GM18909 (cell line): ENCODE data around the gene TMEM255B.
"Not testable (repeated sequence)": the region's sequence is repeated elsewhere in the genome, so short reads cannot be mapped to it uniquely, and the experiment has no call there.

ENCODE experiments used
- ATAC-seq: cut with Tn5 transposase; IDR thresholded peaks from one replicate; pipeline ENCODE4 v1.9.1; 2021; ENCODE audit warnings: mild to moderate bottlenecking; ENCODE audit not compliant: unreplicated experiment, poor library complexity

The TMEM255B gene

DNA sequence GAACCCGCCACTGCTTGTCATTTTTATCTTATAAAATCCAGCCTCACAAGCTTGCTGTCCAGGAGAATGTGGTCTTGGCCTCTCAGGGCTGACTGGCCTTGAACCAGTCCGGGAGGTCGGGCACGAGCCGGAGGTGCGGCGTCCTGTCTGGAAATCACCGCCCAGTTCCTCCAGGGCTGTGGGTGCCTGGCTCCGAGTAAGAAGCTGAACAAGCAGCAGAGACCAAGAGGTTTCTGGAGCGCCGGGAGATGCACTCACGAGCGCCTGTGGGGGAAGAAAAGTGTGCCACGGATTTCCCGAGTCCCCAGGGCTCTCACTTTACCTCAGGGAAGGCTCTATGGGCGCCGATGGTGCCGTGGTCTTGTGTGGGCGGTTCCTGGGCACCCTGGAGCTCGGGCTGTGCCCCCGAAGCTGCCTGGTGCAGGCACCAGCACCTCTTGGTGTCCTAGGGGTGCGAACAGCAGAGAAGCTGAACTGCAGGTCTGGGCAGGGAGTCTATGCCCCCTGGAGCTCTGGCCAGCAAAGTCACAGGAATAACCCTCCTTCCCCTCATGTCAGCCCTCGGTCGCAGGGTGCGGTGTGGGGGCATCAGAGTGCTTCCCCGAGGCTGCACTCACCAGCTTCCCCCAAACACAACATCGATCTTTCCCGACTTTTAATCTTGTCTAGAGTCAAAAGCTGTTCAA lies 54.9 kb downstream of the TMEM255B start:
- no peak for ATAC-seq

DNA sequence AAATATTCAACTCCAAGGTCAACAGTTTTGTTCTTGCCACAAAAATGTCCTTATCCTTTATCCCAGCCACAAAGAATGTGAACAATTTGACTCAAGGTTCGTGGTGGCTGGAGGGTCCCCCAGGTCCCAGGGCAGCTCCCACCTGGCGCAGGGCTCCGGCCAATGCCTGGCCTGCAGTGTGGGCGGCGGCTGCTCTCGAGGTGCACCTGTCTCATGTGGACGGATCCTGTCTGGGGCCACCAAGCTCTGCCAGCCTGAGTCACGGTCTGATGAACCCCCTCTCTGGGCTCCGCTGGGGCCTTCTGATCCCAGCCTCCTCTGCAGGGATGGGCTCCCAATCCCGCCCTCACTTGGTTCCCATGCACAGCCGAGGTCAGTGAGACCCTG lies 55.4 kb downstream of the TMEM255B start:
- no peak for ATAC-seq

DNA sequence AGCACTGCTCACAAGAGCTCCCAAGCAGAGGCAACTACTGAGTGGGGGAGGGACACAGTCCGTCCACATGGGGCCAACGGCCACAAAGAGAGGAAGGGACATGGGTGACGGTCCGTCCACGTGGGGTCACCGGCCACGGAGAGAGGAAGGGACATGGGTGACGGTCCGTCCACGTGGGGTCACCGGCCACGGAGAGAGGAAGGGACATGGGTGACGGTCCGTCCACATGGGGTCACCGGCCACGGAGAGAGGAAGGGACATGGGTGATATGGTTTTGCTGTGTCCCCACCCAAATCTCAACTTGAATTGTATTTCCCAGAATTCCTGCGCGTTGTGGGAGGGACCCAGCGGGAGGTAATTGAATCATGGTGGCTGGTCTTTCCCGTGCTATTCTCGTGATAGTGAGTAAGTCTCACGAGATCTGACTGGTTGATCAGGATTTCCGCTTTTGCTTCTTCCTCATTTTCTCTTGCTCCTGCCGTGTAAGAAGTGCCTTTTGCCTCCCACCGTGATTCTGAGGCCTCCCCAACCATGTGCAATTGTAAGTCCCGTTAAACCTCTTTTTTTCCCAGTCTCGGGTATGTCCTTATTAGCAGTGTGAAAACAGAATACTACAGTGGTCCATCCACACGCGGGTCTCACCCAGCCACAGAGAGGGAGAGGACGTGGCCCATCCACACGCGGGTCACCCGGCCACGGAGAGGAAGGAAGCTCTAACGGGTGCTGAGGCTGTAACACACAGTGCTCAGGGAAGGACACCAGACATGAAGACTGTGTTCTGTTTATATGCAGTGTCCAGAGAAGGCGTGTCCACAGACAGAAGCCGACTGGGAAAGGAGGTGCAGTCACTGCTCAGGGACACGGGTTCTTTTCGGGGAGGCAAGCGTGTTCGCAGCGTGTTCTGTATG lies 56.4 kb downstream of the TMEM255B start:
- no peak for ATAC-seq

DNA sequence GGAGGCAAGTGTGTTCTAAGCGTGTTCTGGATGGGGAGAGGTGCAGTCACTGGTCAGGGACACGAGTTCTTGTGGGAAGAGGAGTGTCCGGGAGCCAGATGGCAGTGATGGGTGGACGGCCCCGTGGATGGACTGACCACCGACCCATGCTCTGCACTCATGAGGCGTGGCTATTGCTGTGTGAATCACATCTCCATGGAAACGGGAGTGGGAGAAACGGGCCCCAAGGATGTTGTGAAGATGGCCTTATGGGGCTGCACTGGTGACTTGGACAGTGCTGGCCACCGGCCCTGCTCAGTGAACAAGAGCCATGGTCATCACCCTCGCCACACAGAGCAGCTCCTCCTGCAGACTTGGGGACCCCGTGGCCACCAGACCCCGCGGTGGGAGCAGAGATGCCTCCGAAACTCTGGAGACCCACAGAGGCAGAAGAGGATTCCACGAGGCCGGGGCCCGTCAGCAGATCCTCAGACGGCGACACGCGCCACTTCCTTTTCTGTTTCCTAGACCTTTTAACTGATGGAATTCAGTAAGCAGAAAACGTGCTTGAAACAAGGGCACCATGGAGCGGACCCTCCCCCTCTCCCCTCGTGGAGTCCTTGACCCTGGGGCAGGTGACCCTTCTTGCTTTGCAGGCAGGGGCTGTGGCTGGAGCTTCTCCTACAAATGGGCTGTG lies 57.4 kb downstream of the TMEM255B start:
- ATAC-seq = no peak

DNA sequence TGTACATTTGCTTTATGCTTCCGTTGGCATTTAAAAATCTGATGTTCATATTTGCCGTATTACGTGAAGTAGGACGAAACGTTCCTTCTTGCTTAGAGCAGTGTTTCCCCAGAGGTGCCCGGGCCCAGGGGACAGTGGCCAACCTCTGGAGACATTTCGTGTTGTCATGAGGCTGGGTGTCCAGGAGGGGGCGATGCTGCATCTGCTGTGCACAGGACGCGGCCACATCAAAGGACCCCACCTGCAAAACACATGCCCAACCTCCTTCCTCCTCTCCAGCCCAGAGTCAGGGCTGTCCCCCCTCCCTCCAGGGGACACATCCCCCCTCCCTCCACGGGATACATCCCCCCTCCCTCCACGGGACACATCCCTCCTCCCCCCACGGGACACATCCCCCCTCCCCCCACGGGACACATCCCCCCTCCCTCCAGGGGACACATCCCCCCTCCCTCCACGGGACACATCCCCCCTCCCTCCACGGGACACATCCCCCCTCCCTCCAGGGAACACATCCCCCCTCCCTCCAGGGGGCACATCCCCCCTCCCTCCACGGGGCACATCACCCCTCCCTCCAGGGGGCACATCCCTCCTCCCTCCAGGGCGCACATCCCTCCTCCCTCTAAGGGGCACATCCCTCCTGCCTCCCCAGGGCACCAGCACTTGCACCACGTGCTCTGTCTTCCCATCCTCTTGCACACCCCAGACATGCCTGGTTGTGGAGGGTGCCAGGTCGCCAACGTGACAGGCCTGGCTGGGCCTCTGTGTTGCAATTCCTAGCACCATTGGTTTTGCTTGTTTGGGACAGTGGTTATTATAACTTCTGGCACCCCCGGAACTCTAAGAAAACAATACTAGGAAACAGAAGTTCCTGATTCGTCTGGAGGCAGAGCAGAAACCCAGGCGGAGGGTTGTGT lies 58.2 kb downstream of the TMEM255B start:
- peak; percentile 46 for ATAC-seq

DNA sequence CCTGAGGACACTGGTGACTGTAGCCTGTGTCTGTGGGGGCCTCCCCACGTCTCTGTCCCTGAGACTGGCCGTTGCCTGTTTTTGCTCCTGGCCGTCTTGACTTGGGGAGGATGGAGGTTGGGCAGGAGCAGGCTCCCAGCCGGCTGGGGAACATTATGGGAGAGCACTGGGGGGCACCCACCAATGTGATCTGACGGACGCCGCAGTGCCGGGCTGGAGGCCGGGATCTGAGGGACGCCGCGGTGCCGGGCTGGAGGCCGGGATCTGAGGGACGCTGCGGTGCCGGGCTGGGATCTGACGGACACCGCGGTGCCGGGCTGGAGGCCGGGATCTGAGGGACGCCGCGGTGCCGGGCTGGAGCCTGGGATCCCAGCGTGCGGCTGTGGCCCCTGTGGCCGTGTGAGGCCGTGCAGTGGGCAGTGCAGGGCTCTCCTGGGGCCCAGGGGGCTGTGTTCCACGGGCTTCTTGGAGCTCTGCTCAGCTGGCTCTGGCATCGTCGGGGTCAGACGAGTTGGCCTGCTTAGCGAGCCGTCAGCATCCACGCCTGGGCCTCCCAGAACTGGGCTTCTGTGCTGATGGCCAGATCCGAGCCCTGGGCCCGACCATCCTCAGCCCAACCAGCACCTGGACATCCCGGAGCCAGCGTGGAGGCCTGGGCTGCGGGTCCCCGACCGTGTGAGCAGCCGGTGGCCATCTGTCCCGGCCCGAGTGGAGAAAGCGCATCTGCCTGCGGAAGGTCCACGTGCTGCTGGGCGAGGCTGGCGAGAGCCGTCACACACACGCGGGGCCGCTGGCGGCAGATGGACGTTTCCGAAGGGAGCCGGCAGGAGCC lies 59.0 kb downstream of the TMEM255B start:
- ATAC-seq = no peak

DNA sequence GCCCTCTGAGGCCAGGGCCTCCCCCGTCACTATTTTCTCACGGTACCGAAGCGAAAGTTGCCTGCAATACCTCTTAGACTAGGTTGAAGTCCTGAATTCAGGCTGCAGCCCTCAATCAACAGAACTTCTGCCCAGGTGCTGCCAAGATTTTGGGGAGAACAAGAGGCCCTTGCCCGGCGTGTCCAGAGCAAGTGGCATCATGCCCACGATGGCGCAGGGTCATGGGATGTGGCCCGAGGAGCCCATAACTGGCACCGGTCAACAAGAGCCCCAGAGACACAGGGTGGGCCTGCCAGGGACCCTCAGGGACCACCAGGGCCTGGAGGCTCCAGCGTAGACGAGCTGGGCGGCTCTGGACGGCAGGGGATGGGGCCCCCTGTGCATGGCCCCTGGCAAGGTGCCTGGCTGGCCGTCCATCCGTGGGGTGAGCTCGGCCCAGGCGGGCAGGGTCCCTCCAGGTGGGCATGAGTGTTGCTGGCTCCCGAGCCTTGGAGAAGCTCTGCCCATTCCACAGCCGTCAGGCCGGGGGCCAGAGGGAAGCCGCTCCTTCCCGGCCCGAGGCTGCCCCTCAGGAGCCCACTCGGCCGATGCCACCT lies 59.8 kb downstream of the TMEM255B start:
- no peak for ATAC-seq

DNA sequence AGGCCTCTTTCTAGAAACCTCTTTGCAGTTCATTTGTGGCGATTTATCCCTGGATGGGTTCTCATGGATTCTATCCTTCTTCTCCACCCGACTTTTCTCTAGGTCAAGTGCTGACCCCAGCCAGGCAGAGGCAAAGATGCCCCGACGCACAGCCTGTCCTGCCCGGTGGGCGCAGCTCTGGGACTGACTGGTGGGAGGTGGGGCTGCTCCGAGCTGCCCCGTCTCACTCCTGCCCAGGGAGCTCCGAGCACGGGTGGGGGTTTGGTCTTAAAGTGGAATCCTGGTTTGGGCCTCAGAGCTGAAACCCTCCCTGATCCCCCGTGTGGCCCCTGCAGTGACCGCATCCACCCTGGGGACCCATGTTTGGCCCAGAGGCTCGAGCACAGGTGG lies 60.3 kb downstream of the TMEM255B start:
- no peak for ATAC-seq

DNA sequence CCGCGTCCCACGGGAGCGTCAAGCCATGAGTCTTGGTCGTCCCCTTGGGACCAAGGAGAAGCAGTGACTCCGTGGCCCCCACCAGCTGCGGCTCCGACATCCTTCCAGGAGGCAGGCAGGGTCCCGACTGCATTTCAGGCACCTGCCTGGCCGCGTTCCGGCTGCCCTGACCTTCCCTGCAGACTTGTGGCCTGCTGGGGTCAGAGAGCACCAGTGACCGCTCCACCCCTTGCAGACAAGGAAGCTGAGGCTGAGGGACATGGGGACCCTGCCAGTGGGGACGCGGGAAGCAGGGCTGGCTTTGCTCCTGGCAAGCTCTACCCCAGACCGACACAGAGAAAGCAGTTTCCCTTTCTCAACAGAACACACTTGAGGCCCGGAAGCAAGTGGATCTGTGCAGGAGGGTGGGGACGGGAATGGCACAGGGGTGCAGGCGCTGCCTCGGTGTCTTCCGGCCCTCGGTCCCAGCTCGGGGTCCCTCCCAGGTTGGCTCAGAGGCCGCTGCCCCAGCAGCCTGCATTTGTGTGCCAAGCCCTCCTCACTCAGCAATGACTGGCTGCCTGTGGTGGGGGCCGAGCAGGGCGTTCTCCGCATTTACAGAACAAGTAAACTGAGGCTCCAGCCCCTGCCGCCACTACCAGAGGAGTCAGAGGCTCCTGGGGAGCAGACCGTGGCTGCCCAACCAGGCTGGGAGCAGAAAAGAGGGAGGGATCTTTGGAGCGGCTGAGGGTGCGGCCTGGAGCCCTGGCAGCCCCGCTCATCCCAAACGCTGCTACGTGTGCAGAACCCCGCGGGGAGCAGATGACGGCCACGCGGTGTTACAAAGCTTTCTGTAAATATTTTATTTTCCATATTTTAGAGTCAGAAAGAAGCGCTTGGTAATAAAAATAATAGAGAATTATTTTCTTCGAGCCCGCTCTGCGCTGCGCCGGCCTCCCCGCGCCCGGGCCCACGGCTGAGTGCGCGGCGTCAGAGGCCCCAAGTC lies 61.0 kb downstream of the TMEM255B start:
- no peak for ATAC-seq

DNA sequence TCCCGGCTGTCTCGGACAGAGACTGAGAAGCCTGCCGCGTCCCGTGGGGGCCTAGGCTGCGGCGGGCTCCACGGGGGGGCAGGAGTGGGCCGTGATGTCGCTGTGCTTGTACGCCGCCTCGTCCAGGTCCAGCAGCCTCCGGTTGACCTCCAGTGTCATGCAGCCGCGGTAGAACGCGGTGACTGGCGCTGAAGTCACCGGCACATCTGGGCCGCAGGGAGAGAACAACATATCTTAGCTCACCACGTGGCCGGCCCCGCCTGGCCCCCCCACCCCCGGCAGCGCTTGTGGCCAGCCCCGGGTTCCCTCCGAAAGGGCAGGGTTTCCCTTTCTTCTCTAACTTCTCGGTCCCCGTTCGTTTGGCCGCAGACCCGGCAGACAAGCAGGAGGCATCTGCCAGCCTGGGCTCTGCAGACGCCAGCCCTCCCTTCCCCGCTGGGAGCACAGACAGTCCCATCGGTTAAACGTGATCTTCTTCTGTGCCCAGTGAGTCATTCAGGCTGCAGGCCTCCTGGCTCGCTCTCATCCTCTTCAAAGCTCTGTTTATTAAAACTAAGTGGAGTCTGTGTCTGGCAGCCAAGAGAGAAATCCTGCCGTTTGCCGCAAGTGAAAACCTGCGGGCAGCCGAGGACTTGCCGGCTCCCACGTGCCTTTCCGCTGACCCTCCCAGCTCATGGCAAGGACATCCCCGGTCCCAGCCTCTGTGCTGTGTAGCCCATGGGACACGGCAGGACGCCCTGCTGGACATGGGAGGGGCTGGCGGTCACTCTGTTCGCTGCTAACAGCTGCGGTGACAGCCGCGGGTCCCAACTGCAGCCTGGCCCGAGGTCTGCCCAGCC lies 62.0 kb downstream of the TMEM255B start:
- ATAC-seq = no peak

DNA sequence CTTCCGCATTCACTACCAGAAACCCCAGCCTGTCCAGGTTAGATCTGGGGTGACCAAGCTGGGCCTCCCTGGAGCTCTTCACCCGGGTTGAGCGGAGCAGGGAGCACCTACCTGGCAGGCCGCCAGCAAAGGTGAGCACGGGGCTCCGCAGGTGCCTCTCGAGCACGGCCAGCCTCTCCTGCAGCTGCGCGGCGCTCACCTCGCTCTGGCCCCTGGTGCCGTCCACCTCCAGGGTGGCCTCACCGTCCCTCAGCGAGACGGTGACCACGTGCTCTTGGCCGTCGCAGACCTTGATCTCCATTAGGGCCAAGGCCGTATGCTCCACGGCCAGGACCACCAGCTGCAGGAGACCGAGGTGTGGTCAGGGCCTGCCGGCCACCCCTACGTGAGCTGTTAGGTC lies 62.8 kb downstream of the TMEM255B start:
- no peak for ATAC-seq

DNA sequence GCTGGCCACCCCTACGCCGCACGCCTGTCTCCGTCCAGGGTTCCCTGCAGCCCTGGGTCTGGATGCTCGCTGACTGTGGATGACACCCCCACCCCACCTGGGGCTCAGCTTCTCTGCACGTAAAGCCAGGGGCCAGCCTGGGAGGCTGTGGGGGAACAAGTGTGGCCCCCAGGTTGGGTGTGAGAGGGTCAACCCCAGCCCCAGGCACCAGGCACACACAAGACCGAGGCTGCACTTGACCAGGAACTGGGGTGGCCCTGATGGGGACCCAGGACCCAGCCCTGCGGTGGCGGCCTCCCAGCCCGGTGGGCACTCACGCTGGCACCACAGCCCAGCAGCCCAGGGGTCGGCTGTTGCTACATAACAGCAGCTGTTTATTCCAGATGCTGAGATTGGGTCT lies 63.2 kb downstream of the TMEM255B start:
- no peak for ATAC-seq

DNA sequence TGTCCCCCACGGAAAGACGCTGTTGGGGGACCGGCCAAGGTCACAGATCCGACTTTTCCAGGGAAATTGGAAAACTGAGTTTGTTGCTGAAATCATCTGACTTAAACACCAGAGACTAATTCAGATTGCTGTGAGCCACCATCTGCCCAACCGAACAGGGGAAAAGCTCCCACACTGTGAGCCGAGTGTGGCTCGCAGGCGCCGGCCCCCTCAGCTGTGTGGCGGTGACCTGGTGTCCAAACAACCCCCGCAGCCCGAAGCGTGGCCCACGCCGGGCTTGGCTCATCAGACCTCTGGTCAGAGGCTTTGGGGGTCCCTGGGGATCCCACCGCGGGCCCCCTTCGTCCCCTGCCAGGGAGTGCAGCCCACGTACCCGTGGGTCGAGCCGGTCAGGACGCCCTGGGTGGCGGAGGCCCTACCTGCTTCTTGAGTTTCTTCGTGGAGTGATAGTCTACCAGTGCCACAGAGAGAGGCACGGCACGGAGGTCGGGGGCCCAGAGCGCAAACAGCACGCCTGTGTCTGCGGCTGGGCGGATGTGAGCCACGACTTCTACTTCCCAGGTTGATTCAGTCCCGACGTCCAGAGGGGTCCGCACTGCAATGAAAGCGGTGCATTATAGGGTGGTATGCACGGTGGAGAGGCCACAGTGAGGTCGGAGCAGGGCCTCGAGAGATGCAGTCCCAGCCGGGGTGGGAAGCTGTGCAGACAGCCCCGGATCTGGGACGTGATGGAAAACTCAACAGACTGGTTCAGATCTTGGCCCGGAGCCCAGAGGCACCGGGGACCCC lies 64.1 kb downstream of the TMEM255B start:
- no peak for ATAC-seq

DNA sequence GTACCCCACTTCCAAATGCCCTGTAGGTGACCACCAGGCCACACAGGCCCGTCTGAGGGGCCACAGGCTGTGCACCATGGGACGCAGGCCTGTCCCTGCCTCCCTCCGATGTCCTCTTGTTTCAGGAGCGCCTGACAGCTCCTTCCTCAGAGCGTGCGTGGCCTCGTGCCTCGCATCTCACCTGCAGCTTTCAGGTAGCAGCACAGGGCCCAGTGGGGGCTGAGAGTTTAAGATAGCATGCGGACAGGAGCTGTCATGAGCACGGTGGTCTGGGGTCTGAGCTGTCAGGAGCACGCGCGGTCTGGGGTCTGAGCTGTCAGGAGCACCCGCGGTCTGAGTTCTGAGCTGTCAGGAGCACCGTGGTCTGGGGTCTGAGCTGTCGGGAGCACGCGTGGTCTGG lies 64.7 kb downstream of the TMEM255B start:
- no peak for ATAC-seq

DNA sequence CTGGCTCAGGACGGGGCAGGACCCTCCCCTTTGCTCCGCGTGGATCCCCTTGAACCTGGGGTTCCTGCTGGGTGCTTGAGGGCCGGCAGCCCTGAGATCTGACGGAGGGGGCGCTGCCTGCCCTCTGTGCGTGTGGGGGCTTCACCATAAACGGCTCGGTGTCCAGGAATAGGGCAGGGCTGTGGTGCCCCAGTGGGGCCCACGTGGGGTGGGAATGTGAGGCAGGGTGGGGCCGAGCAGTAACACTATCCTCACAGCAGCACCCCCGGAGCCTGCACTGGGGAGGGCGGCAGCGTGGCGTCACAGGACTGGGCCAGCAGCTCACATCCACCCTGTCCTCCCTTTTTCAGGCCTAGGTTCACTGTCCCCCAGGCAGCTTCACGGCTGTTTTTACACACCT lies 66.8 kb downstream of the TMEM255B start:
- no peak for ATAC-seq

DNA sequence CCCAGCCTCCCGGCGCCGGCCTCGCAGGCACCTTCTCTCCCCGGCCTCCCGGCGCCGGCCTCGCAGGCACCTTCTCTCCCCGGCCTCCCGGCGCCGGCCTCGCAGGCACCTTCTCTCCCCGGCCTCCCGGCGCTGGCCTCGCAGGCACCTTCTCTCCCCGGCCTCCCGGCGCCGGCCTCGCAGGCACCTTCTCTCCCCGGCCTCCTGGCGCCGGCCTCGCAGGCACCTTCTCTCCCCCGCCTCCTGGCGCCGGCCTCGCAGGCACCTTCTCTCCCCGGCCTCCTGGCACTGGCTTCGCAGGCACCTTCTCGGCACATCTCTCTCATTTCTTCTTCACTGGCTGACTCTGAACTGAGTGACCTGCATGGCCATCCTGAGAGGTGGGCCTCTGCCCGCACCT lies 67.4 kb downstream of the TMEM255B start:
- not testable (repeated sequence) for ATAC-seq
